HT1080 (cell line): ENCODE data around the gene EHD1. TPM values are rescaled to one million over a fixed set of nuclear protein-coding genes. Genes with fewer than 3 reads are reported as not detected.
A peak's percentile ranks its signal among the peaks of the same experiment; 100 is the strongest.

Experiments
- DNase-seq: peaks from one replicate; pipeline ENCODE4 v3.0.0-alpha.2; 2015; ENCODE audit warnings: low read depth
- total RNA-seq: library from RNA; depleted of rRNA; stranded (reverse); fragments of >200 nt; shearing (Covaris generic); gene quantifications from 2 replicates; pipeline ENCODE4 v1.2.3, GENCODE V29; 2014

EHD1 gene
- total RNA-seq, 1 experiment from 2014 or later = 80.4 TPM

- no peak for DNase-seq
Observed at GRCh38 chr11:64910451-64911093, 32.2 kb upstream of the EHD1 start.

- DNase-seq = no peak
Observed at GRCh38 chr11:64909653-64910343, 31.4 kb upstream of the EHD1 start.

GRCh38 chr11:64908766-64909165, 30.3 kb upstream of the EHD1 start:
- DNase-seq = no peak

GRCh38 chr11:64906314-64906635, 27.9 kb upstream of the EHD1 start:
- DNase-seq = no peak

- DNase-seq = no peak
Observed at GRCh38 chr11:64905516-64906313, 27.3 kb upstream of the EHD1 start.

GRCh38 chr11:64903291-64903833, 24.9 kb upstream of the EHD1 start:
- DNase-seq = no peak

- no peak for DNase-seq
Observed at GRCh38 chr11:64902102-64902900, 23.9 kb upstream of the EHD1 start.

GRCh38 chr11:64900774-64901173, 22.4 kb upstream of the EHD1 start:
- DNase-seq = no peak

- DNase-seq = peak; percentile 91
Observed at GRCh38 chr11:64900263-64900678, 21.9 kb upstream of the EHD1 start.

GRCh38 chr11:64898541-64898940, 20.1 kb upstream of the EHD1 start:
- no peak for DNase-seq

- DNase-seq = no peak
Observed at GRCh38 chr11:64898076-64898445, 19.6 kb upstream of the EHD1 start.

GRCh38 chr11:64897381-64898075, 19.1 kb upstream of the EHD1 start:
- no peak for DNase-seq

- no peak for DNase-seq
Observed at GRCh38 chr11:64896448-64897022, 18.1 kb upstream of the EHD1 start.

- DNase-seq = no peak
Observed at GRCh38 chr11:64894812-64895452, 16.5 kb upstream of the EHD1 start.

- peak; percentile 52 for DNase-seq
Observed at GRCh38 chr11:64894070-64894811, 15.8 kb upstream of the EHD1 start.

- DNase-seq = no peak
Observed at GRCh38 chr11:64893194-64894069, 15.0 kb upstream of the EHD1 start.

GRCh38 chr11:64892838-64893193, 14.4 kb upstream of the EHD1 start:
- no peak for DNase-seq

GRCh38 chr11:64892411-64892831, 14.0 kb upstream of the EHD1 start:
- no peak for DNase-seq
